ENCODE measurements around the gene MPRIP.

DNA sequence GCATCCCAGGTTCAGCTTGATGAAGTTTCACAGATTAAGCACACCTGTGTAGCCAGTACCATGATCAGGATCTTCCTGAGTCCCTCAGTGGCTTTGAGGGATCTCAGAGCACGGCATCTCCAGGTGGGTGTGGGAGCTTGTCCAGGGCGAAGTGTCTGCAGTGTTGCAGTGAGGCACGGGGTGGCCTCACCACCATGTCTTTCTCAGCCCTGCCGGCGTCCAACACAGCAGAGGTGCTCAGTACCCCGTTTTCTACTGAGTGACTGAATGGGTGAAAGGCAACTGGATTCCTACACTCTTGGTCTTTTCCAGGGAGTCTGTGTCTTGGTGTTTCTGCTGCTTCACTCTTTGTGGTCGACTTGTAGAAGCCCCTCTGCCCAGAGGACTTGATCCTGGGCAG lies 63.7 kb downstream of the MPRIP start:
- TF ChIP-seq, protein P1, sequence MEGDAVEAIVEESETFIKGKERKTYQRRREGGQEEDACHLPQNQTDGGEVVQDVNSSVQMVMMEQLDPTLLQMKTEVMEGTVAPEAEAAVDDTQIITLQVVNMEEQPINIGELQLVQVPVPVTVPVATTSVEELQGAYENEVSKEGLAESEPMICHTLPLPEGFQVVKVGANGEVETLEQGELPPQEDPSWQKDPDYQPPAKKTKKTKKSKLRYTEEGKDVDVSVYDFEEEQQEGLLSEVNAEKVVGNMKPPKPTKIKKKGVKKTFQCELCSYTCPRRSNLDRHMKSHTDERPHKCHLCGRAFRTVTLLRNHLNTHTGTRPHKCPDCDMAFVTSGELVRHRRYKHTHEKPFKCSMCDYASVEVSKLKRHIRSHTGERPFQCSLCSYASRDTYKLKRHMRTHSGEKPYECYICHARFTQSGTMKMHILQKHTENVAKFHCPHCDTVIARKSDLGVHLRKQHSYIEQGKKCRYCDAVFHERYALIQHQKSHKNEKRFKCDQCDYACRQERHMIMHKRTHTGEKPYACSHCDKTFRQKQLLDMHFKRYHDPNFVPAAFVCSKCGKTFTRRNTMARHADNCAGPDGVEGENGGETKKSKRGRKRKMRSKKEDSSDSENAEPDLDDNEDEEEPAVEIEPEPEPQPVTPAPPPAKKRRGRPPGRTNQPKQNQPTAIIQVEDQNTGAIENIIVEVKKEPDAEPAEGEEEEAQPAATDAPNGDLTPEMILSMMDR (optimal IDR thresholded peaks at IDR 0.05 in 1 of 3, IDR thresholded peaks at IDR 0.05 in 1 of 3, conservative IDR thresholded peaks at IDR 0.05 in 1 of 3; ENCODE audit: extremely low read depth in 1 of 3, insufficient read depth in 2 of 3, low read length in 3 of 3) = no peak
- no peak for TF ChIP-seq EZH2 (IDR thresholded peaks at IDR 0.05; ENCODE audit: low read length)
